B cell (primary cell): ENCODE measurements around the gene CD101. TPM values are rescaled to one million over a fixed set of nuclear protein-coding genes. Genes with fewer than 3 reads are reported as not detected.

Experiments
- ATAC-seq: fragments of 200-7000 bp; cut with Tn5 transposase; one replicate; pipeline ENCODE4 v1.10.0; 2021; ENCODE audit warnings: low read depth, mild to moderate bottlenecking, moderate number of reproducible peaks, moderate library complexity
- CTCF ChIA-PET: fragments of 350-600 bp; sonication (Branson Sonifier 250); formaldehyde crosslinking; loops from one replicate; lab custom pipeline; 2021; ENCODE audit warnings: antibody characterized with exemption, inconsistent platforms; lab: Charles Lee
- POLR2A ChIA-PET: fragments of 350-600 bp; sonication (Branson Sonifier 250); formaldehyde crosslinking; loops from one replicate; lab custom pipeline; 2021; ENCODE audit warnings: antibody characterized with exemption; lab: Charles Lee
- DNase-seq: peaks from one replicate; pipeline ENCODE4 v3.0.0; 2013
- H2AFZ ChIP-seq: 2 replicates; pipeline ENCODE4 v1.6.1; 2012; ENCODE audit warnings: mild to moderate bottlenecking, low read depth, low read length; ENCODE audit not compliant: insufficient read depth, poor library complexity, severe bottlenecking
- H3K27ac ChIP-seq, 2 donors: 1 replicate in 1 of 2; 2 replicates in 1 of 2; pipeline ENCODE4 v1.5.1; 2012 to 2013; ENCODE audit warnings: low read length in 2 of 2, mild to moderate bottlenecking in 2 of 2, moderate library complexity in 1 of 2
- H3K27me3 ChIP-seq, 4 experiments: fragments of 200-600 bp in 1 of 4; sonication (generic) in 1 of 4; replicated peaks in 1 of 4; 1 replicate in 2 of 4; 2 replicates in 2 of 4; pipeline versions ENCODE4 v1.6.1 to v1.7.0; 2013 to 2016; ENCODE audit warnings: low read length in 3 of 4, mild to moderate bottlenecking in 2 of 4, mixed read lengths in 1 of 4, moderate library complexity in 1 of 4; ENCODE audit not compliant: insufficient read depth in 4 of 4, control insufficient read depth in 3 of 4; ENCODE audit errors: control extremely low read depth in 1 of 4
- H3K36me3 ChIP-seq, 2 experiments: replicated peaks in 1 of 2; 1 replicate in 1 of 2; 2 replicates in 1 of 2; pipeline versions ENCODE4 v1.6.1 to v1.7.1; 2013; ENCODE audit warnings: low read length in 1 of 2; ENCODE audit not compliant: insufficient read depth in 2 of 2, control insufficient read depth in 1 of 2; ENCODE audit errors: control extremely low read depth in 1 of 2, extremely low read depth in 1 of 2
- H3K4me1 ChIP-seq, 2 donors: fragments of 200-600 bp in 1 of 2; sonication (generic) in 1 of 2; 1 replicate in 1 of 2; 2 replicates in 1 of 2; pipeline versions ENCODE4 v1.5.1 to v1.6.1; 2013 to 2017; ENCODE audit warnings: low read length in 2 of 2; ENCODE audit not compliant: control insufficient read depth in 2 of 2, insufficient read depth in 2 of 2
- H3K4me2 ChIP-seq: replicated peaks from 2 replicates; pipeline ENCODE3; 2012; ENCODE audit warnings: mild to moderate bottlenecking, low read depth, low read length; ENCODE audit not compliant: poor library complexity, severe bottlenecking
- H3K4me3 ChIP-seq, 5 experiments: fragments of 200-600 bp in 1 of 5; sonication (generic) in 1 of 5; 1 replicate in 3 of 5; 2 replicates in 2 of 5; pipeline versions ENCODE4 v1.5.1 to v1.7.0; 2011 to 2016; ENCODE audit warnings: low read length in 4 of 5, mild to moderate bottlenecking in 4 of 5, low read depth in 2 of 5, control low read depth in 1 of 5, moderate library complexity in 1 of 5; ENCODE audit not compliant: insufficient read depth in 1 of 5; ENCODE audit errors: control extremely low read depth in 1 of 5, extremely low read depth in 1 of 5
- H3K79me2 ChIP-seq: fragments of 200-600 bp; sonication (generic); one replicate; pipeline ENCODE4 v1.6.0; 2016; ENCODE audit warnings: low read length; ENCODE audit not compliant: control insufficient read depth, insufficient read depth
- H3K9ac ChIP-seq: fragments of 200-600 bp; sonication (generic); 2 replicates; pipeline ENCODE4 v1.6.1; 2017; ENCODE audit warnings: mild to moderate bottlenecking, low read length, moderate library complexity
- H3K9me3 ChIP-seq, 3 donors: one replicate each; pipeline versions ENCODE4 v1.6.1 to v1.7.1; 2013; ENCODE audit warnings: low read length in 2 of 3; ENCODE audit not compliant: control insufficient read depth in 2 of 3, insufficient read depth in 1 of 3; ENCODE audit errors: control extremely low read depth in 1 of 3
- H4K20me1 ChIP-seq: 2 replicates; pipeline ENCODE4 v1.6.0; 2012; ENCODE audit warnings: mild to moderate bottlenecking, low read length; ENCODE audit not compliant: insufficient read depth, control insufficient read depth, poor library complexity, severe bottlenecking
- H3K27ac Mint-ChIP-seq: one replicate; pipeline ENCODE4 v1.8.0; 2021; ENCODE audit warnings: mixed read lengths
- H3K27me3 Mint-ChIP-seq: one replicate; pipeline ENCODE4 v1.8.0; 2021; ENCODE audit warnings: mixed read lengths
- H3K4me1 Mint-ChIP-seq: one replicate; pipeline ENCODE4 v1.8.0; 2021; ENCODE audit warnings: mixed read lengths
- H3K4me3 Mint-ChIP-seq: one replicate; pipeline ENCODE4 v1.8.0; 2021; ENCODE audit warnings: mixed read lengths
- H3K9me3 Mint-ChIP-seq: one replicate; pipeline ENCODE4 v1.8.0; 2022; ENCODE audit warnings: mixed read lengths; ENCODE audit not compliant: insufficient read depth
- EZH2 ChIP-seq: IDR thresholded peaks from 2 replicates; pipeline ENCODE4 v1.6.1; 2012; ENCODE audit warnings: borderline replicate concordance, low read depth, mild to moderate bottlenecking, moderate library complexity, low read length; ENCODE audit not compliant: insufficient read depth, poor library complexity, severe bottlenecking
- WGBS: methylation state at CpG from one replicate; pipeline ENCODE4 v1.1.5; 2013; ENCODE audit warnings: missing lambda C conversion rate; ENCODE audit not compliant: insufficient coverage; 5-methylcytosine and 5-hydroxymethylcytosine counted together
- intact Hi-C: fragments of 100-400 bp; cut with micrococcal nuclease; formaldehyde crosslinking; loops from one replicate; pipeline ENCODE4 v1.10.0; 2022
- polyA plus RNA-seq: library from polyadenylated mRNA; depleted of rRNA; stranded (reverse); fragments of >200 nt; gene quantifications from 2 replicates; pipeline ENCODE4 v1.2.3, GENCODE V29; 2012
- total RNA-seq, 2 donors: library from RNA; stranded (reverse); fragments of 120-200 nt in 1 of 2; gene quantifications; 1 replicate in 1 of 2; 2 replicates in 1 of 2; pipeline versions ENCODE4 v1.2.3 to v1.2.4, GENCODE V29; 2013 to 2022
- TF ChIP-seq, protein P1 (sequence below): fragments of 200-600 bp; IDR thresholded peaks from one replicate; pipeline ENCODE4 v1.8.0; 2022; ENCODE audit warnings: antibody characterized with exemption, mild to moderate bottlenecking

Gene CD101
- total and polyA plus RNA-seq, 2 donors (not counting 1 experiment from before 2014, with no cell fraction given), result 0.19 TPM; not detected in 1

DNA sequence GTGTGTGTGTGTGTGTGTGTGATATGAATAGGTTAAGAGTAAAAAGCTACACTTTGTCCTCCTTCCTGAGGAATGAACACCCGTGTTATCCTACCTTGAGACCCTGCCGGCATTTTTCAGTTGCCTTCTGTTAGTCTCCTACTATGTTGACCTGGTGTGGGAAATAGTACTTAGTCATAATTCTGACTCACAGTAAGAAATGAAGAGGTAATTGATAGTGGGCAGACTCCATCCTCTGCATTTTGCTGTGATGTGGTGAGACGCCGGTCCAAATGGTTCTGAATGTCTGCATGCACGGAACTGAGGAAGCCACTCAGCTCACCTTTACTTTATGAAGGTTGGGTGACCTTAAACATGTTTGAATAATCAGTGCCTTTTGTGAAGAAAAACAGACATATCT lies 12.6 kb downstream of the CD101 start:
- Mint-ChIP-seq H3K27ac (no peak overlapping the region), H3K27me3 (no peaks in the 10 kb centered on the region), H3K4me3 (no peak overlapping the region), H3K9me3 (no peaks in the 10 kb centered on the region), H3K4me1 (peaks cover 2% of the 10 kb centered on the region)
- Histone ChIP-seq H2AFZ (no peak overlapping the region), H3K4me2 (no peak overlapping the region), H3K9me3 (no peaks in the 10 kb centered on the region), H3K9ac (no peak overlapping the region), H3K79me2 (no peaks in the 10 kb centered on the region), H3K27me3 (no peaks in the 10 kb centered on the region), H3K36me3 (no peaks in the 10 kb centered on the region), H3K4me3 (no peak overlapping the region), H3K4me1 (no peaks in the 10 kb centered on the region), H3K27ac (no peak overlapping the region), H4K20me1 (no peaks in the 10 kb centered on the region)
- CTCF ChIA-PET, result interaction anchor here (0.5 kb wide), 1 partner anchor 875 kb away, joined by 3 read pairs; no protein-coding TSS in a partner anchor
- TF ChIP-seq, protein P1, sequence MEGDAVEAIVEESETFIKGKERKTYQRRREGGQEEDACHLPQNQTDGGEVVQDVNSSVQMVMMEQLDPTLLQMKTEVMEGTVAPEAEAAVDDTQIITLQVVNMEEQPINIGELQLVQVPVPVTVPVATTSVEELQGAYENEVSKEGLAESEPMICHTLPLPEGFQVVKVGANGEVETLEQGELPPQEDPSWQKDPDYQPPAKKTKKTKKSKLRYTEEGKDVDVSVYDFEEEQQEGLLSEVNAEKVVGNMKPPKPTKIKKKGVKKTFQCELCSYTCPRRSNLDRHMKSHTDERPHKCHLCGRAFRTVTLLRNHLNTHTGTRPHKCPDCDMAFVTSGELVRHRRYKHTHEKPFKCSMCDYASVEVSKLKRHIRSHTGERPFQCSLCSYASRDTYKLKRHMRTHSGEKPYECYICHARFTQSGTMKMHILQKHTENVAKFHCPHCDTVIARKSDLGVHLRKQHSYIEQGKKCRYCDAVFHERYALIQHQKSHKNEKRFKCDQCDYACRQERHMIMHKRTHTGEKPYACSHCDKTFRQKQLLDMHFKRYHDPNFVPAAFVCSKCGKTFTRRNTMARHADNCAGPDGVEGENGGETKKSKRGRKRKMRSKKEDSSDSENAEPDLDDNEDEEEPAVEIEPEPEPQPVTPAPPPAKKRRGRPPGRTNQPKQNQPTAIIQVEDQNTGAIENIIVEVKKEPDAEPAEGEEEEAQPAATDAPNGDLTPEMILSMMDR, result no peak
- TF ChIP-seq EZH2, result no peak
- DNase-seq (no peak), ATAC-seq (no peak)
- WGBS, result no CpG with 5 or more reads among the region's 5 CpGs
- POLR2A ChIA-PET, result no interaction called here
- intact Hi-C loops, result no loop called here

DNA sequence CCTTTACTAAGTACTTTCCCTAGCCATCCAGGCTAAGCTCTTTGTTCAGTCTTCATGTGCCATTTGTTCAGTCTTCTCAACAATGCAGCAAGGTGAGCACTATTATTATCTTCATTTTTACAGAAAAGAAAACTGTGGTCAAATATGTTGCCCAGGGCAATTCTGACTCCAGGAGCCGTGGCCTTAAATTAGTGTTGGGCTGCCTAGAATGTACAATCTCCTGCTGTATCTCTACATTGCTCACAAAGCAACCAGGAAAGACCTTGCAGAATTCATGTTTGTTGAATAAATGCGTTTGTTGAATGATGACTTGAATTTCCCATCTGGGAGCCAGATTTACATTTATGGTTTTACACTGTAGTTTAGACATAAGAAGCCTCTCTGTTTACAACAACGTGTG lies 14.2 kb downstream of the CD101 start:
- ChIA-PET CTCF (no interaction called here), POLR2A (no interaction called here)
- no peaks in the 10 kb centered on the region for H4K20me1 ChIP-seq
- Mint-ChIP-seq H3K9me3 (no peaks in the 10 kb centered on the region), H3K27ac (no peak overlapping the region), H3K27me3 (no peaks in the 10 kb centered on the region), H3K4me3 (no peak overlapping the region), H3K4me1 (peaks cover 2% of the 10 kb centered on the region)
- H3K36me3 ChIP-seq, result no peaks in the 10 kb centered on the region
- no peaks in the 10 kb centered on the region for H3K79me2 ChIP-seq
- ATAC-seq (no peak), DNase-seq (no peak)
- H3K27me3 ChIP-seq, result no peaks in the 10 kb centered on the region
- H3K9me3 ChIP-seq, result no peaks in the 10 kb centered on the region
- no peak for TF ChIP-seq EZH2
- TF ChIP-seq, protein P1, result no peak
- H2AFZ ChIP-seq, result no peak overlapping the region
- WGBS, result no CpG with 5 or more reads among the region's 3 CpGs
- no peak overlapping the region for H3K9ac ChIP-seq
- intact Hi-C loops, result no loop called here
- H3K4me2 ChIP-seq, result no peak overlapping the region
- H3K27ac ChIP-seq, result no peak overlapping the region
- no peak overlapping the region for H3K4me3 ChIP-seq
- H3K4me1 ChIP-seq, result no peaks in the 10 kb centered on the region
